HG03460 (cell line): ENCODE results near the gene SCAMP5.

Source experiments
- ATAC-seq: cut with Tn5 transposase; IDR thresholded peaks from one replicate; pipeline ENCODE4 v1.9.1; 2021; ENCODE audit not compliant: unreplicated experiment

SCAMP5 gene

DNA sequence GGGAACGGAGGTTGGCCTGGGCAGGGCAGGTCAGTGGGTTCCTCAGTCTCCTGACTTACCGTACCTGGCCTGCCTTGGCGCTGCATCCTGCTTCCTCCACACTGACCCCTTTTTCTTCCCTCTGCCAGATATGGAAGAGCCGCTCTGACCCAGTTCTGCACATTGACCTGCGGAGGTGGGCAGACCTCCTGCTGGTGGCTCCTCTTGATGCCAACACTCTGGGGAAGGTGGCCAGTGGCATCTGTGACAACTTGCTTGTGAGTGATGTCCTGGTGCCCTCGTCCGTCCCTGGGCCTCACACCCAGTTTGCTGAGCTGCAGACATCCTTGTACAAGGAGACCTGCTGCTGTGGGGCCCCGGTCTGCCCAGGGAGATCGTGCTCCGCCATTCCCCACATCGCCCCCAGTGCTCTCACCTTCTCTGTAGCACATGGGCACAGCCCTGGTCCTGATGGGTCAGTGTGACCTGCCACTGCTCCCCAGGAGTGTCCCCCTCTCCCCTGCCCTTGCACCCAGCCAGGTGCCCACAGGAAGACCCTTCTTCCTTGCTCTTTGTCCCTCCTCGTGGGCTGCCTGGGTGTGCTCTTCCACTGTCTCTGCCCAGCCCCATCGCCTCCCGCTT lies 49.0 kb downstream of the SCAMP5 start:
- no peak for ATAC-seq

DNA sequence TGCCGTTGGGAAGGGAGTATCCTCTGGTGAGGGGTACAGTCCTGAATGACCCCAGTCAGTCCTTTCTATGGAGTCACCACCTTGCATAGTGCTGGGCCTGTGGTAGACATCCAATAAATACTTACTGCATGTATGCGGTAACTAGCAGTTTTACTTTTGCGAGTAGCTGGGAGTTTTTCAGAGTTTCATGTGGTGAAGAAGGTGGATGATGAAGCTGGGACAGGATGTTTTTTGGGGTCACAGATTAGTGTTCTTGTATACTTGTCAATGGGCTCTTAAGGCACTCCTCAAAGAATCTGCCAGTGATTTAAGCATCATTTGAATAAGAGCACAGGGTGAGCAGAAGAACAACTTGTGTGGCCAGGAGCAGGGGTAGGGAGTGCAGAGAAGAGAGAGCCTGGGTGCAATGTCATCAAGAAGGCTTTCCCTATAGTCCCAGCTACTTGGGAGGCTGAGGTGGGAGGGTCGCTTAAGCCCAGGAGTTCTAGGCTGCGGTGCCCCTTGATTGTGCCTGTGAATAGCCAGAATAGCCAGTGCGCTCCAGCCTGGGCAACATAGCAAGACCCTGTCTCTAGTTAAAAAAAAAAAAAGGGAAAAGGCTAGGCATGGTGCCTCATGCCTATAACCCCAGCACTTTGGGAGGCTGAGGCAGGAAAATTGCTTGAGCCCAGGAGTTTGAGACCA lies 50.1 kb downstream of the SCAMP5 start:
- no peak for ATAC-seq

DNA sequence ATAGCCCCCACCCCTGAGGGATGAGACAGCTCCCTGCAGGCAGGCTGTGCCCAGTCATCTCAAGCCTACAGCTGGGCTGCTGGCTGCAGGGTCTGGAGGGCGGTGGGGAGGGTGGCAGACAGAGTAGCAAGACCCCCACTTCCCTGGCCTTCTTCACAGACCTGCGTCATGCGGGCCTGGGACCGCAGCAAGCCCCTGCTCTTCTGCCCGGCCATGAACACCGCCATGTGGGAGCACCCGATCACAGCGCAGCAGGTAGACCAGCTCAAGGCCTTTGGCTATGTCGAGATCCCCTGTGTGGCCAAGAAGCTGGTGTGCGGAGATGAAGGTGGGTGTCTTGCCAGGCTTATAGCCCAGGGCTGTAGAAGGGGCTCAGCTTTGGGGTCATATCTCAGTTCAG lies 53.0 kb downstream of the SCAMP5 start:
- ATAC-seq: no peak

DNA sequence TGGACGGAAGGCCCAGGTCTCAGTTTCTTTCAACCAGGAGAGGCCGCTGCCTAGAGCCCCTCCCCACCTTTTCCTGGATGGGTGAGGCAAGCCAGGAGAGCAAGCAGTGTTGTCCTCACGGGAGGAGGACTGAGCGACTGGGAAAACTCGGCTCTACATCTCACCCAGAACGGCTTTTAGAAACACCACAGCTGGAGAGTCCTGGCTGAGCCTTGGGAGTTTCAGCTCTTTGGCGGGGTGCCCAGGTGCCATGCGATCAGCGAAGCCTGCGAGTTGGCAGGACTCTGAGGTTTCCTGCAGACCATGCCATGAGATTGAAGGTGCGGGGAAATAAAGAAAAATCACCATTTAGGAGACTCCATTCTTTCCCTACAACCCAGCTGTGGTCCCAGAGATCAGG lies 54.0 kb downstream of the SCAMP5 start:
- no peak for ATAC-seq

DNA sequence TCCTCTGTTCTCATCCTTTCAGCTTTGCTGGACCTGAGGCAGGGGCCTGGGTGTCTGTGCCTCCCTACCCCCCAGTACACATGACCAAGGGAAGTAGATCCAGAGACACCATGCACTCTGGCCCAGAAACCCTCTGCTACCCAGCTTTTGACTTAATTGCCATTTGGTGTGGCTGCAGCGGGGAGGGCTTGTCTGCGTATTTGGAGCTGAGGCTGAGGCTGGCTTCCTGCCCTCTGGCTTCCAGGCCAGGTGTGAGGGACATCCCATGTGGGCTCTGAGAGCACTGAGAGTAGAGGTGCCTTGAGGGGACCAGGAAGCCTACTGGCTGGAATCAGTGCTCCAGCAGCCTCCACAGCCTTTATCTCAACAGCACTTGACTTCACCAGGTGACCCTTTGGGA lies 54.9 kb downstream of the SCAMP5 start:
- ATAC-seq: no peak

DNA sequence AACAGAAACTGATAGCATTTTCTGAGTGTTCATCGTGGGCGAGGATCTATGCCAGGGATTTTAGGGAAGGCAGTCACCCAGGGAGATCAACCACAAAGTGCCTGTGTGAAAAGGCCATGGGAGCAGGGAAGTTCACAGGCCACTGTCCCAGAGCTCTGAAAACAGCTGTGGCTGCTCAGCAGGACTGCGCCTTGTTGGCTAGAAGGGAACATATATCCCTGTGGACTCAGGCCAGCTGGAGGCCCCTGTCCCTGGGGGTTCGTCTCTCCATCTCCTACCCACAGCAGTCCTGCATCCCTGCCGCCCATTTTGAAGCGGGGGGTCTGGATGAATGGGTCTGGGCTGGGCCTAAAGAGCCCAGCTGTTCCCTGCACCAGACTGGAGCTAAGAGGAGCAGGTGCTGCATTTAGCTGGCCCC lies 55.8 kb downstream of the SCAMP5 start:
- ATAC-seq: no peak

DNA sequence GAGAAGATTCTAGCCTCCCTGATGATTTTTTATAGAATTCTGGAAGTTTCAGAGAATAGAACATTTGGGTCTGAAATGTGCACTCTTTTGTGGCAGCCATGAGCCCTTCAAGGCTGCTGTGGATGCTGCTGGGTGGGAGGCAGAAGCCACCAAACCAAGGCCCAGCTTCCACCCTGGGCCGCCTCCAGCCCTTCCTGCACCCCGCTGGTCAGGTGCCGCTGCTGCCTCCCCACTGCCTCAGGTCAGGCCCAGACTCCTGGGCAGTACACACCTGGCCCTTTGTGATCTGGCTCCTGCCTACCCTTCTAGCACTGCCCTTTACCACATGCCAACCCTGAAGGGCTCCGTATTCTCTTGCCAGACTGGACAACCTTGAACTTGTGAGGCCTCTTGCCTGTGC lies 56.3 kb downstream of the SCAMP5 start:
- ATAC-seq: no peak

DNA sequence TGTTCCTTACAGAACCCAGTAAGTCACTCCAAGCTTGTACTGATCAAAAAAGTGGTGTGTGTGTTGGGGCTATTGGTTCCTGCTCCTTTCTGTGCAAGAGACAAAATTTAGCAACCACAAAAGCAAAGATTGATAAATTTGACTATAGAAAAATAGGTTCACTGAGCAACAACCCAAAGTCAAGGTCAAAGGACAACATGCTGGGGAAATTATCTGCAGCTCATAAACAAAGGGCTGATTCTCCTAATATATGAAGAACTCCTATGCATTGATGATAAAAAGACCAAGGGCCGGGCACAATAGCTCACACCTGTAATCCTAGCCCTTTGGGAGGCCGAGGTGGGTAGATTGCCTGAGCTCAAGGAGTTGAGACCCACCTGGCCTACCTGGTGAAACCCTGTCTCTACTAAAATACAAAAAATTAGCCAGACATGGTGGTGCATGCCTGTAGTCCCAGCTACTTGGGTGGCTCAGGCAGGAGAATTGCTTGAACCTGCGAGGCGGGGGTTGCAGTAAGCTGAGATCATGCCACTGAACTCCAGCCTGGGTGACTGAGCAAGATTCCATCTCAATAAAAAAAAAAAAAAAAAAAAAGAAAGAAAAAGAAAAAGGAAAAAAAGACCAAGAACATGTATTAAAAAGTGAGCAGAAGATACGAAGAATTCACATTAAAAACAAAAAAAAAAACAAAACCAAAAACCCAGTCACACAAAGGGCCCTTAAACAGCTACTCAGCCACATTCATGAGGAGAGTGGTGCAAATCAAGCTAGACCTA lies 57.8 kb downstream of the SCAMP5 start:
- ATAC-seq: no peak

DNA sequence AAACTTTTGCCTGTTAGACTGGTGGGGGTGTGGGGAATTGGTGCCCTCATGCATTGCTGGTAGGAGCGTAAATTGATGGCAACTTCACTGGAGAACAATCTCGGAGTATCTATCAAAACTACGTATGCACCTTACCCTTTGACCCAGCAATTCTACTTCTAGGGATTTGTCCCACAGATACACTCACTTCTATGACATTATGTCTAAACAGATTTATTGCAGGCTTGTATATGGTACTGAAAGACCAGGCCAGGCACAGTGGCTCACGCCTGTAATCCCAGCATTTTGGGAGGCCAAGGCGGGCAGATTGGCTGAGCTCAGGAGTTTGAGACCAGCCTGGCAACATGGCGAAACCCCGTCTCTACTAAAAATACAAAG lies 58.4 kb downstream of the SCAMP5 start:
- no peak for ATAC-seq

DNA sequence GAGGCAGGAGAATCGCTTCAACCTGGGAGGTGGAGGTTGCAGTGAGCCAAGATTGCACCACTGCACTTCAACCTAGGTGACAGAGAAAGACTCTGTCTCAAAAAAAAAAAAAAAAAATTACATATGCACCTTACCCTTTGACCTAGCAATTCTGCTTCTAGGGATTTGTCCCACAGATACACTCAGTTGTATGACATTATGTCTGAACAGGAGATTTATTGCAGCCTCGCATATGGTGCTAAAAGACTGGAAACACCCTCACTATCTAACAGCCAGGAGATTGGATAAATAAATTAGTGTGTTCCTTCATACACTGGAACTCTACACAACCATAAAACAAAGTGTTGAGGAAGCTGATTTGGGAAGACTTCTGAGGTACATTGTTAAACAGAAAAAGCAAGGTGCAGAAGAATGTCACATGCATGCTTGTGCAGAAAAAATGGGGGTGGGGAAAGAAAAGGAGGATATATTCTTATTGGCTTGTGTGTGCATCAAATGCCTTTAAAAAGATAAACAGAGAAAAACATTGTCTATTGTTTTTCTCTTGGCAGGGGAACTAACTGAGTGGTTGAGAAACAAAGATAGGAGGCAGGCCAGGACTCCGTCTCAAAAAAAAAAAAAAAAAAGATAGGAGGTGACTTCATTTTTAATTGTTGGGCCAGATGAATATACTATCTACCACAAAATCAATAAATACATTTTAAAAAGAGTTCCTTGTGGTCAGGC lies 59.0 kb downstream of the SCAMP5 start:
- ATAC-seq: no peak

DNA sequence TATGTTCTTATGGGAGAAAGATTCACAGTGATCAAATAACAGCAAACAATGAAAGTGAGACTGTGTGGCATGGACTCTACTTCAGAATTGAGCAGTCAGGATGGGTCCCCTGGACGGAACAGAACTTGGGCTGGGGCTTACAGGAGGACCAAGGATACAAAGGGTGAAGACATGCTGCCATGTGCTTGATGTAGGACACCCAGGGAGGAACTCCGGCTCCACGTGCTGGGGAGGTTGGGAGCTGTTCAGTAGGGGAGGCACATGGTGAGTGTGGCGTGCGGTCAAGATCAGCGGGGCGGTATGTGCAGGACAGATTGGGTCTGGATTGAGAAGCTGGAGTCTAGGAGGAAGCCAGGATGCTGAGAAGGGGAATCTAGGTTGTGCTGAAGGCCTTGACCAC lies 60.7 kb downstream of the SCAMP5 start:
- ATAC-seq: no peak

DNA sequence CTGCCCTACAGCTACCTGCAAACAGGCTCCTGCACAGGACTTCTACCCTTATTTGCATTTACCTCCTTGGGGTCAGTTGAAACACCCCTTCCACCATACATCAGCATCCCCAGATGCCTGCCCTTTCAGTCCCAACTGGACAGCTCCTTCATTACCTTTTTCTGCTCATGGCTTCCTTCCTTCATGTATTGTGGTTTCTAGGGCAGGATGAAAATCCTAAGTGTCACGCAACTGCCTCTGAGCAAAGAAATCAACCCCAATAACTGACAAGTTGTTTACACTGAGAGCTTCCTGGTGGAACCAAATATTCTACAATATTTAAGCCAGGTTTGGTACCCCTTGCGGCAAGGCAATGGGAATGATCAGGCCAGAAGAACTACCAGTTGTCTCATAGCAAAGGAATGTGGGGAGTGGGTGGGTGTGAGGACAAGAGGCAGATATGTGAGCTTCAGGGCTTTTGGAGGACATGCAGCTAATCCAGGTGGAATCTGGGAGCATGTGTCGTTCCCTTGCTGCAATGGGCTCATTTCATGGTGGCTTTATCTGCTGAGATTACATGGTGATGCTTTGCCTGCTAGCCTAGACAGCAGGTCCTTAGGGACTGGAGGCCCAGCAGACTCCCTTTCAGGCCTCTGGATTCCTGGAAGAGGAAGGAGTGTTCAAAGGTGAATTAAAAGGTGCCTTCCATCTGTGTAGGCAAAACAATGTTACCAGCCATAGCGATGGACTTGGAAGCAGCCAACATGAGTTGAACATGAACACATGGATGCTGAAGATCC lies 63.0 kb downstream of the SCAMP5 start:
- no peak for ATAC-seq

DNA sequence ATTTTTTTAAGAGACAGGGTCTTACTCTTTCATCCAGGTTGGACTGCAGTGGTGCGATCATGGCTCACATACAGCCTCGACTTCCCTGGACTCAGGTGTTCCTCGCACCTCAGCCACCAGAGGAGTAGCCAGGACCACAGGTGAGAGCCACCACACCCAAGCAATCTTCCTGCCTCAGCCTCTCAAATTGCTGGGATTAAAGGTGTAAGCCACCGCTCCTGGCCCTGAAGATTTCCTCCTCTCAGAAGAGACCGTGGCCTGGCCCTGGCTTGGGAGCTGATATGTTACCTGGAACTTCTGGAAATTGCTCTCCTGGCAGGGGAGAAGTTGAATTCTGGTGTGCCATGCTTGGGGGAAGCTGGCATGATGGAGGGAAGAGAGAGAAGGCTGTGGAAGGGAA lies 64.2 kb downstream of the SCAMP5 start:
- no peak for ATAC-seq

DNA sequence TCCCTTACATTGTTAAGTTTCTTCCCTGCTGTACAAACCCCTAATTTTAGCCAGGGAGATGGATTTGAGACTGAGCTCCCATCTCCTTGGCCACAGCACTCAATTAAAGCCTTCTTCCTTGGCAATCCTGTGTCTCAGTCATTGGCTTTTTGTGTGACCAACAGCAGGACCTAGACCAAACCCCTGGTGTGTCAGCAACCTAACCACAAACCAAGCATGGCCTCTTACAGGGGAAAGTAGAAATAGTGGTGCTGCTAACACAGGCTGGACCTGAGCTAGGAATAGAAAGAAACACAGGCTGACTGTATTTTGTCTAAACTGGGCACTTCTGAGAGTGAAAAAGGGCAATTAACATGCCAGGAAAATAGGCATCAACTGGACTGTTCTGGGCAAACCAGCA lies 65.9 kb downstream of the SCAMP5 start:
- ATAC-seq: no peak

DNA sequence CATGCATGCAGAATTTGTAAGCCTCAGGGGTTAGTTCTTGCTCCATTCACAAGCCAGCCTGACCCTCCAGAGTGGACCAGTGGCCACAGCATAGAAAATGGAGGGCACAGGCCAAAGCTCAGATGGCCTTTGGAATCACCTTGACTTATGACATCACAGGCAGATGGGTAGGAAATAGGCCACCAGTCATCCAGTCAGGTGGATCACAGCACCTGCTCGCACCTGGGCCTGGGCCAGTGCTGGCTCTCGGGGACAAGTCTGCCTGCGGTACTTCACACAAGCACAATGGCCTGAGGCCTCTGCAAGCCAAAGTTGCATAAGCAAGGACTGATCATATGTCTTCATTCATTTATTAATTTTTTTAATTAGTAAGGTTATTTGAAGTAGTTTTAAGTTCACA lies 67.3 kb downstream of the SCAMP5 start:
- ATAC-seq: no peak

DNA sequence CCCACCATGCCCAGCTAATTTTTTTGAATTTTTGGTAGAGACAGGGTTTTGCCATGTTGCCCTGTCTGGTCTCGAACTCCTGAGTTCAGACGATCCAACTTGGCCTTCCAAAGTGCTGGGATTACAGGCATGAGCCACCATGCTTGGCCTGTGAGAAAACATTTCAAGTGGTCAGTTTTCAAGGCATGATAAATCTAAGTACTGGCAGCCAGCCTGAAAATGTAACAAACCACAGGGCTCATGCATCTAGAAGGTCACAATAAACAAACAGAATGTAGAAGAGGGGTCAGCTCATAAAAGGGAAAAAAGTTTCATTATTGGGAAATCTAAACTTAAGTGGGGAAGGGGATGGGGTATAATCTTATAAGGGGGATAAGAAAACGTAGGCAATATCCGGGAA lies 68.0 kb downstream of the SCAMP5 start:
- no peak for ATAC-seq

DNA sequence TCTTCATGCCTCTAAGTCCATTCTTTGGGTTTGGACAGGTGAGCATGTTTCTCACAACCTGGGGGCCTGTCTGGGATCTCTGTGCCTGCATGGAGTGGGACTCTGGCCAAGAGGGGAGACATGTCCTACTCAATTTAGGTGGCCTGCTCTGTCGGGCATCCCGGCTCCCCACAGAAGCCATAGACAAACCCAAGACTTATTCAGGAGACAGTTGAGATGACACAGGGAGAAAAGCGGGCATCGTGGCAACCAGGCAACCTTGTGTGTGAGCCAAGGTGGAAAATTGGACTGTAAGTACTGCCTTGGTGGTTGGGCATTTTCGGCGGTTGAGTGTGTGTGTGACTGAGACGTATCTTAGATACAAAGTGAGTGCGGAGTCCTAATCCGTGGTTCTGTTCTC lies 68.5 kb downstream of the SCAMP5 start:
- no peak for ATAC-seq

DNA sequence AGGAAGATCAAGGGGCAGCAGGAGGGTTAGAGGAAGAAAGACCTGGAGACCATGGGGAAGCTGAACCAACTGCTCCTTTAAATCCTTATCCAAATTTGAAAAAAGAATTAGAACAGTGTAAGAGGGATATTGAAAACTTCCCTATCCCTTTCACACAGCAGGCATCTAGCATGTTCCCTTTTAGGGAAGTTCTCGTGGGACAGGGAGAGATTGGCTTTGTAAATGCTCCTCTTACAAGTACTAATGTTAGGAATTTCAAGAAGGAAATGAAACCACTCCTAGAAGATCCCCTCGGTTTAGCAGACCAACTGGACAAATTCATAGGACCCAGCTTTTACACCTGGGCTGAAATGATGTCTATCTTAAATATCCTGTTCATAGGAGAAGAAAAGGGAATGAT lies 69.5 kb downstream of the SCAMP5 start:
- no peak for ATAC-seq

DNA sequence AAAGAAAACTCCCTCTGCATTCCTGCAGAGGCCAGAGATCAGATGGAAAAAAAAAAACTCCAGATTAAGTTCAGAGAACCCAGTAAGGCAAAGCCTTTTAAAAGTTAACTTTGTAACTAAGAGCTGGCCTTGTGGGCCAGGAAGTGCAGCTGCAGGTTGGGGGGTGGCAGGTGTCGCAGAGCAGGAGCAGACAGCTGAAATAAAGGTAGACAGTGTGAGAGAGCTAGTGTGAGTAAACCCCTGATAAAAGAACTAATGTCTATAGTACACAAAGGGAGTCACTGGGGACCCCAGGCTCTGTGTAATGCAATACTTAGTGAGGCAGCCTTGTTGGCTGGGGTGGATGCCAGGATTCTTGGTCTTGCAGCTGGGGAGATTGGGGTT lies 70.1 kb downstream of the SCAMP5 start:
- ATAC-seq: no peak

DNA sequence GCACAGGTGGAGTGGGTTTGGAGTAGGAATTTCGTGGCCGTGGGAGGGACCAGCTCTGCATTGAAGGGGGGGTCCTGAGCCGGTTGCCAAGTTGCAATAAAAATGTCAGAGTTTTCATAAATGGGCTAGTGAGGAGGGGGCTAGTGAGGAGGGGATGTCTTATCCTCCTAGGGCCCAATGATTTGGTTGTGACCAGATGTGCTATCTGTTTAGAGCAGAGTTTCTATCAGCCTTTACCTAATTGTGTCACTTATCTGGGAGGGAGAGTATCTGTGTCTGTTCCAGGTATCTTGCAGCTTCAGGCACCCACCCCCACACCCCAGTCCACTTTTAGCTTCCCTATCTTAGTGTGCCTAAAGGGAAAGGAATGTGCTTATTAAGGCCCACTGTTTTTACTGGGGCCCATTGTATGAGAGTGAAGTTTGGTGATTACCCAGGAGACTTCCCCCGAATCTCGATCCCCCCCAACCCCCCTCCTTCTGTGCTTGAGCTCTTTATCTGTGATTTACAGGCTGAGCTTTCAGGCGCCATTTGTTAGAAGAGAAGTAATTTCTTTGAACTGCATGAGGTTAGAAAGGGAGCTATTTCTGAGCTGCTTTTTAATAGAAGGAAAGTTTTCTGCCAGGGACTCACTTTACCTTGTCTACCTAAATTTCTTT lies 70.6 kb downstream of the SCAMP5 start:
- no peak for ATAC-seq
